IPS DF 19.7 (cell line): ENCODE data around the gene KIAA1958.
A peak's percentile ranks its signal among the peaks of the same experiment; 100 is the strongest.
"Not testable (repeated sequence)": the region's sequence is repeated elsewhere in the genome, so short reads cannot be mapped to it uniquely, and the experiment has no call there.

Experiments used
- DNase-seq: peaks from one replicate; pipeline ENCODE4 v3.0.0-alpha.2; 2013; ENCODE audit warnings: low read depth, low spot score

KIAA1958 gene

GRCh38 chr9:112659906-112660305 lies 173.3 kb downstream of the KIAA1958 start:
- DNase-seq = no peak

- DNase-seq = no peak
Observed at GRCh38 chr9:112663681-112664080, 177.1 kb downstream of the KIAA1958 start.

GRCh38 chr9:112664531-112664930 lies 177.9 kb downstream of the KIAA1958 start:
- DNase-seq = no peak

- DNase-seq = no peak
Observed at GRCh38 chr9:112665347-112665746, 178.7 kb downstream of the KIAA1958 start.

- no peak for DNase-seq
Observed at GRCh38 chr9:112669326-112669725, 182.7 kb downstream of the KIAA1958 start.

GRCh38 chr9:112670991-112671625 lies 184.5 kb downstream of the KIAA1958 start:
- DNase-seq = no peak

- not testable (repeated sequence) for DNase-seq
Observed at GRCh38 chr9:112673221-112673620, 186.6 kb downstream of the KIAA1958 start.

- DNase-seq = no peak
Observed at GRCh38 chr9:112677040-112677439, 190.4 kb downstream of the KIAA1958 start.

- DNase-seq = peak; percentile 5
Observed at GRCh38 chr9:112680731-112681402, 194.2 kb downstream of the KIAA1958 start.

- DNase-seq = no peak
Observed at GRCh38 chr9:112689161-112689740, 202.6 kb downstream of the KIAA1958 start.

GRCh38 chr9:112694706-112695555 lies 208.3 kb downstream of the KIAA1958 start:
- no peak for DNase-seq

GRCh38 chr9:112696461-112696860 lies 209.8 kb downstream of the KIAA1958 start:
- no peak for DNase-seq

GRCh38 chr9:112699230-112699629 lies 212.6 kb downstream of the KIAA1958 start:
- no peak for DNase-seq

- DNase-seq = no peak
Observed at GRCh38 chr9:112700085-112700484, 213.5 kb downstream of the KIAA1958 start.

- DNase-seq = no peak
Observed at GRCh38 chr9:112703304-112703703, 216.7 kb downstream of the KIAA1958 start.

- DNase-seq = peak; percentile 12
Observed at GRCh38 chr9:112705768-112706427, 219.3 kb downstream of the KIAA1958 start.

GRCh38 chr9:112711050-112711689 lies 224.5 kb downstream of the KIAA1958 start:
- DNase-seq = no peak

GRCh38 chr9:112712678-112713077 lies 226.1 kb downstream of the KIAA1958 start:
- no peak for DNase-seq

GRCh38 chr9:112717661-112718331 lies 231.2 kb downstream of the KIAA1958 start, which contains the start of gene INIP:
Gene INIP, minus strand, starts transcription at chr9:112718117. Its CDS starts 1,632 bp downstream, at chr9:112716485.
- DNase-seq = peak; percentile 91
